ENCODE measurements around the gene FBXW12.

FBXW12 gene

DNA sequence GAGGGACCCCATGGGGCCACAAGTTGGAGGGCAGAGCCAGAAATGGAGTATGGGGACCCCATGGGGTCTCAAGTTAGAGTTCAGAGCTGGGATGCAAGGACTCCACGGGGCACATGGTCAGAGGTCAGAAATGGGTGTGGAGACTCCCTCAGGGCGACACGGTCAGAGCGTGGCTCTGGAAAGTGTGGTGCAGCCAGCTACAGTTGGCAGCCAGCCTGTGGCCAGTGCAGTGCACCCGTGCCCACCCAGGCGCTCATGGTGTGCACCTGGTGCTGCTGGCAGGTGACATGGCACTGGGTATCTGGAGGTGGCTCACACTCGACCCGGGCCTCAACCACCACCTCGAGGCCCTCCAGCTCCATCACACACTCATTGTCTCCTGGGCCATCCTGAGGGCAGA is 46.6 kb downstream of the FBXW12 start:
- peaks cover 0 to 18% of the 10 kb centered on the region in 2 experiments; a peak in 1 of 3 replicates for H3K36me3 ChIP-seq (ENCODE audit: control insufficient read depth in 2 of 2, insufficient read depth in 1 of 2, low read length in 2 of 2)
- H3K27ac ChIP-seq (ENCODE audit: extremely low read depth, low read depth, low read length): no peak overlapping the region
- H3K4me1 ChIP-seq (ENCODE audit: control insufficient read depth, insufficient read depth, low read length): no peaks in the 10 kb centered on the region
- CTCF ChIA-PET: interaction anchor here (0.5 to 1.9 kb wide), 5 partner anchors 10 to 196 kb away, joined by 3 to 10 read pairs (median 4); no protein-coding TSS in a partner anchor
- no peak for TF ChIP-seq ZNF121 (tag by site-specific recombination; IDR thresholded peaks at IDR 0.05)
- TF ChIP-seq, protein P1, sequence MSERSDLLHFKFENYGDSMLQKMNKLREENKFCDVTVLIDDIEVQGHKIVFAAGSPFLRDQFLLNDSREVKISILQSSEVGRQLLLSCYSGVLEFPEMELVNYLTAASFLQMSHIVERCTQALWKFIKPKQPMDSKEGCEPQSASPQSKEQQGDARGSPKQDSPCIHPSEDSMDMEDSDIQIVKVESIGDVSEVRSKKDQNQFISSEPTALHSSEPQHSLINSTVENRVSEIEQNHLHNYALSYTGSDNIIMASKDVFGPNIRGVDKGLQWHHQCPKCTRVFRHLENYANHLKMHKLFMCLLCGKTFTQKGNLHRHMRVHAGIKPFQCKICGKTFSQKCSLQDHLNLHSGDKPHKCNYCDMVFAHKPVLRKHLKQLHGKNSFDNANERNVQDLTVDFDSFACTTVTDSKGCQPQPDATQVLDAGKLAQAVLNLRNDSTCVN (tag by site-specific recombination; optimal IDR thresholded peaks at IDR 0.05): no peak
- TF ChIP-seq, protein P2, sequence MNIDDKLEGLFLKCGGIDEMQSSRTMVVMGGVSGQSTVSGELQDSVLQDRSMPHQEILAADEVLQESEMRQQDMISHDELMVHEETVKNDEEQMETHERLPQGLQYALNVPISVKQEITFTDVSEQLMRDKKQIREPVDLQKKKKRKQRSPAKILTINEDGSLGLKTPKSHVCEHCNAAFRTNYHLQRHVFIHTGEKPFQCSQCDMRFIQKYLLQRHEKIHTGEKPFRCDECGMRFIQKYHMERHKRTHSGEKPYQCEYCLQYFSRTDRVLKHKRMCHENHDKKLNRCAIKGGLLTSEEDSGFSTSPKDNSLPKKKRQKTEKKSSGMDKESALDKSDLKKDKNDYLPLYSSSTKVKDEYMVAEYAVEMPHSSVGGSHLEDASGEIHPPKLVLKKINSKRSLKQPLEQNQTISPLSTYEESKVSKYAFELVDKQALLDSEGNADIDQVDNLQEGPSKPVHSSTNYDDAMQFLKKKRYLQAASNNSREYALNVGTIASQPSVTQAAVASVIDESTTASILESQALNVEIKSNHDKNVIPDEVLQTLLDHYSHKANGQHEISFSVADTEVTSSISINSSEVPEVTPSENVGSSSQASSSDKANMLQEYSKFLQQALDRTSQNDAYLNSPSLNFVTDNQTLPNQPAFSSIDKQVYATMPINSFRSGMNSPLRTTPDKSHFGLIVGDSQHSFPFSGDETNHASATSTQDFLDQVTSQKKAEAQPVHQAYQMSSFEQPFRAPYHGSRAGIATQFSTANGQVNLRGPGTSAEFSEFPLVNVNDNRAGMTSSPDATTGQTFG (tag by site-specific recombination; IDR thresholded peaks at IDR 0.05; ENCODE audit: borderline replicate concordance): no peak
- no peak for TF ChIP-seq SCRT2 (tag by site-specific recombination; IDR thresholded peaks at IDR 0.05)
- no peak overlapping the region for H3K4me3 ChIP-seq (ENCODE audit: low read depth, low read length)
- POLR2A ChIA-PET: interaction anchor here (0.6 kb wide), 1 partner anchor 175 kb away, joined by 3 read pairs; no protein-coding TSS in a partner anchor
- H3K9me3 ChIP-seq (ENCODE audit: control insufficient read depth, insufficient read depth, low read depth, low read length): no peaks in the 10 kb centered on the region

DNA sequence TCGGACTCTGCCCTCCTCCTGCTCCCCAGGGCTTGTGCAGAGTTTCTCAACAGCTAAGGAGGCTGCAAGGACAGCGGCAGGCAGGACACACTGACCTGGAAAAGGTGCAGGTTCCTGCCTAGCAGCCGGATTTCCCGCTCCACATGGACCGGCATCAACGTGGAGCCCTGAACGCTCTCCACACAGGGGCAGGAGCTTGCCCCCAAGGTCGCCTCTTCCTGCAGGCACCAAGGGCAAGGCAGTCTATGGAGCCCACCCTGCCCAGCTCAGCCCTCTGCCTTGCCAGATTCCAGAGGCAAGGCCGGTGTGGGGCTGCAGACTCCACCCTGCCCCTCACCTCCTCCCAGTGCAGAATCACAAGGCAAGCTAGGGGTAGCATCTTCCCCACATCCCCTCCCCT is 47.1 kb downstream of the FBXW12 start:
- TF ChIP-seq REPIN1 (tag by site-specific recombination; IDR thresholded peaks at IDR 0.05; ENCODE audit: low read depth): no peak
- TF ChIP-seq KLF7 (tag by site-specific recombination; IDR thresholded peaks at IDR 0.05; ENCODE audit: borderline replicate concordance): no peak
- TF ChIP-seq, protein P2 (tag by site-specific recombination; IDR thresholded peaks at IDR 0.05; ENCODE audit: borderline replicate concordance): no peak
- TF ChIP-seq ZNF561 (tag by site-specific recombination; IDR thresholded peaks at IDR 0.05; ENCODE audit: borderline replicate concordance): no peak
- TF ChIP-seq, protein P3, sequence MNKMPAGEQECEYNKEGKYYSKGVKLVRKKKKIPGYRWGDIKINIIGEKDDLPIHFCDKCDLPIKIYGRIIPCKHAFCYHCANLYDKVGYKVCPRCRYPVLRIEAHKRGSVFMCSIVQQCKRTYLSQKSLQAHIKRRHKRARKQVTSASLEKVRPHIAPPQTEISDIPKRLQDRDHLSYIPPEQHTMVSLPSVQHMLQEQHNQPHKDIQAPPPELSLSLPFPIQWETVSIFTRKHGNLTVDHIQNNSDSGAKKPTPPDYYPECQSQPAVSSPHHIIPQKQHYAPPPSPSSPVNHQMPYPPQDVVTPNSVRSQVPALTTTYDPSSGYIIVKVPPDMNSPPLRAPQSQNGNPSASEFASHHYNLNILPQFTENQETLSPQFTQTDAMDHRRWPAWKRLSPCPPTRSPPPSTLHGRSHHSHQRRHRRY (tag by site-specific recombination; IDR thresholded peaks at IDR 0.05): no peak
- TF ChIP-seq ZNF324 (tag by site-specific recombination; IDR thresholded peaks at IDR 0.05): no peak
- TF ChIP-seq ZNF501 (tag by site-specific recombination; IDR thresholded peaks at IDR 0.05): no peak
- TF ChIP-seq, protein P4, sequence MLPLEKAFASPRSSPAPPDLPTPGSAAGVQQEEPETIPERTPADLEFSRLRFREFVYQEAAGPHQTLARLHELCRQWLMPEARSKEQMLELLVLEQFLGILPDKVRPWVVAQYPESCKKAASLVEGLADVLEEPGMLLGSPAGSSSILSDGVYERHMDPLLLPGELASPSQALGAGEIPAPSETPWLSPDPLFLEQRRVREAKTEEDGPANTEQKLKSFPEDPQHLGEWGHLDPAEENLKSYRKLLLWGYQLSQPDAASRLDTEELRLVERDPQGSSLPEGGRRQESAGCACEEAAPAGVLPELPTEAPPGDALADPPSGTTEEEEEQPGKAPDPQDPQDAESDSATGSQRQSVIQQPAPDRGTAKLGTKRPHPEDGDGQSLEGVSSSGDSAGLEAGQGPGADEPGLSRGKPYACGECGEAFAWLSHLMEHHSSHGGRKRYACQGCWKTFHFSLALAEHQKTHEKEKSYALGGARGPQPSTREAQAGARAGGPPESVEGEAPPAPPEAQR (tag by site-specific recombination; IDR thresholded peaks at IDR 0.05): no peak
- no peak for TF ChIP-seq ZNF654 (tag by site-specific recombination; IDR thresholded peaks at IDR 0.05; ENCODE audit: low read depth)
- TF ChIP-seq ZNF48 (tag by site-specific recombination; IDR thresholded peaks at IDR 0.05): no peak
- TF ChIP-seq ZNF394 (tag by site-specific recombination; IDR thresholded peaks at IDR 0.05; ENCODE audit: borderline replicate concordance): no peak
- no peak for TF ChIP-seq ZNF248 (tag by site-specific recombination; IDR thresholded peaks at IDR 0.05)
- no peak for TF ChIP-seq ZNF621 (tag by site-specific recombination; IDR thresholded peaks at IDR 0.05)
- TF ChIP-seq, protein P5, sequence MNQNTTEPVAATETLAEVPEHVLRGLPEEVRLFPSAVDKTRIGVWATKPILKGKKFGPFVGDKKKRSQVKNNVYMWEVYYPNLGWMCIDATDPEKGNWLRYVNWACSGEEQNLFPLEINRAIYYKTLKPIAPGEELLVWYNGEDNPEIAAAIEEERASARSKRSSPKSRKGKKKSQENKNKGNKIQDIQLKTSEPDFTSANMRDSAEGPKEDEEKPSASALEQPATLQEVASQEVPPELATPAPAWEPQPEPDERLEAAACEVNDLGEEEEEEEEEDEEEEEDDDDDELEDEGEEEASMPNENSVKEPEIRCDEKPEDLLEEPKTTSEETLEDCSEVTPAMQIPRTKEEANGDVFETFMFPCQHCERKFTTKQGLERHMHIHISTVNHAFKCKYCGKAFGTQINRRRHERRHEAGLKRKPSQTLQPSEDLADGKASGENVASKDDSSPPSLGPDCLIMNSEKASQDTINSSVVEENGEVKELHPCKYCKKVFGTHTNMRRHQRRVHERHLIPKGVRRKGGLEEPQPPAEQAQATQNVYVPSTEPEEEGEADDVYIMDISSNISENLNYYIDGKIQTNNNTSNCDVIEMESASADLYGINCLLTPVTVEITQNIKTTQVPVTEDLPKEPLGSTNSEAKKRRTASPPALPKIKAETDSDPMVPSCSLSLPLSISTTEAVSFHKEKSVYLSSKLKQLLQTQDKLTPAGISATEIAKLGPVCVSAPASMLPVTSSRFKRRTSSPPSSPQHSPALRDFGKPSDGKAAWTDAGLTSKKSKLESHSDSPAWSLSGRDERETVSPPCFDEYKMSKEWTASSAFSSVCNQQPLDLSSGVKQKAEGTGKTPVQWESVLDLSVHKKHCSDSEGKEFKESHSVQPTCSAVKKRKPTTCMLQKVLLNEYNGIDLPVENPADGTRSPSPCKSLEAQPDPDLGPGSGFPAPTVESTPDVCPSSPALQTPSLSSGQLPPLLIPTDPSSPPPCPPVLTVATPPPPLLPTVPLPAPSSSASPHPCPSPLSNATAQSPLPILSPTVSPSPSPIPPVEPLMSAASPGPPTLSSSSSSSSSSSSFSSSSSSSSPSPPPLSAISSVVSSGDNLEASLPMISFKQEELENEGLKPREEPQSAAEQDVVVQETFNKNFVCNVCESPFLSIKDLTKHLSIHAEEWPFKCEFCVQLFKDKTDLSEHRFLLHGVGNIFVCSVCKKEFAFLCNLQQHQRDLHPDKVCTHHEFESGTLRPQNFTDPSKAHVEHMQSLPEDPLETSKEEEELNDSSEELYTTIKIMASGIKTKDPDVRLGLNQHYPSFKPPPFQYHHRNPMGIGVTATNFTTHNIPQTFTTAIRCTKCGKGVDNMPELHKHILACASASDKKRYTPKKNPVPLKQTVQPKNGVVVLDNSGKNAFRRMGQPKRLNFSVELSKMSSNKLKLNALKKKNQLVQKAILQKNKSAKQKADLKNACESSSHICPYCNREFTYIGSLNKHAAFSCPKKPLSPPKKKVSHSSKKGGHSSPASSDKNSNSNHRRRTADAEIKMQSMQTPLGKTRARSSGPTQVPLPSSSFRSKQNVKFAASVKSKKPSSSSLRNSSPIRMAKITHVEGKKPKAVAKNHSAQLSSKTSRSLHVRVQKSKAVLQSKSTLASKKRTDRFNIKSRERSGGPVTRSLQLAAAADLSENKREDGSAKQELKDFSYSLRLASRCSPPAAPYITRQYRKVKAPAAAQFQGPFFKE (tag by site-specific recombination; IDR thresholded peaks at IDR 0.05; ENCODE audit: borderline replicate concordance): no peak
- TF ChIP-seq KLF9 (tag by site-specific recombination; IDR thresholded peaks at IDR 0.05; ENCODE audit: low read depth): no peak
- no peaks in the 10 kb centered on the region for H3K4me1 ChIP-seq (ENCODE audit: control insufficient read depth, insufficient read depth, low read length)
- no peak overlapping the region for H3K4me3 ChIP-seq (ENCODE audit: low read depth, low read length)
- H3K9me3 ChIP-seq (ENCODE audit: control insufficient read depth, insufficient read depth, low read depth, low read length): no peaks in the 10 kb centered on the region
- ChIA-PET CTCF (interaction anchor here (0.5 to 1.9 kb wide), 3 partner anchors 10 to 145 kb away, joined by 4 to 10 read pairs (median 4); no protein-coding TSS in a partner anchor), POLR2A (interaction anchor here (0.6 kb wide), 1 partner anchor 176 kb away, joined by 3 read pairs; no protein-coding TSS in a partner anchor)
- H3K27ac ChIP-seq (ENCODE audit: extremely low read depth, low read depth, low read length): no peak overlapping the region
- H3K36me3 ChIP-seq (ENCODE audit: control insufficient read depth in 2 of 2, insufficient read depth in 1 of 2, low read length in 2 of 2): peaks cover 0 to 15% of the 10 kb centered on the region in 2 experiments; a peak in 1 of 3 replicates
